ENCODE measurements around the gene ZNF121.
A peak's percentile ranks its signal among the peaks of the same experiment; 100 is the strongest.
"Not testable (repeated sequence)": the region's sequence is repeated elsewhere in the genome, so short reads cannot be mapped to it uniquely, and the experiment has no call there.

Gene ZNF121

DNA sequence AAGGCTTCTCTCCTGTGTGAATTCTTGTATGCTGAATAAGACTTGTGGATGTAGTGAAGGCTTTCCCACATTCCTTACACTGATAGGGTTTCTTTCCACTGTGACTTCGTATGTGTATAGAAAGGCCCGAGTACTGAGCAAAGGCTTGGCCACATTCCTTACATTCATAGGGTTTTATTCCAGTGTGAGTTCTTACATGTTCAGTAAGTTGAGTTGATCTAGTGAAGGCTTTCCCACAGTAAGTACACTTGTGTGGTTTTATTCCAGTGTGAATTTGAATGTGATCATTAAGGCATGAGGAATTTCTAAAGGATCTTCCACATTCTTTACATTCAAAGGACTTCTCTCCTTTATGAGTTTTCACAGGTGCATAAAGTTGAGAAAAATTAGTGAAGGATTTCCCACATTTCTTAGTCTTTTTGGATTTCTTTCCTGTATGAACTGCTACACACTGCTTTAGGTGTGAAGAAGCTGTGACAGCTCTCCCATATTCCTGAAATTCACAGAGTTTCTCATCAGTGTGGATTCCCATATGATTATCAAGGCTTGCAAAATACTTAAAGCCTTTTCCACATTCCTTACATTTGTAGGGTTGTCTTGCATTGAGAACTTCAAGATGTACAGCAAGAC, 26.3 kb upstream of the ZNF121 start:
- TF ChIP-seq, protein P1, sequence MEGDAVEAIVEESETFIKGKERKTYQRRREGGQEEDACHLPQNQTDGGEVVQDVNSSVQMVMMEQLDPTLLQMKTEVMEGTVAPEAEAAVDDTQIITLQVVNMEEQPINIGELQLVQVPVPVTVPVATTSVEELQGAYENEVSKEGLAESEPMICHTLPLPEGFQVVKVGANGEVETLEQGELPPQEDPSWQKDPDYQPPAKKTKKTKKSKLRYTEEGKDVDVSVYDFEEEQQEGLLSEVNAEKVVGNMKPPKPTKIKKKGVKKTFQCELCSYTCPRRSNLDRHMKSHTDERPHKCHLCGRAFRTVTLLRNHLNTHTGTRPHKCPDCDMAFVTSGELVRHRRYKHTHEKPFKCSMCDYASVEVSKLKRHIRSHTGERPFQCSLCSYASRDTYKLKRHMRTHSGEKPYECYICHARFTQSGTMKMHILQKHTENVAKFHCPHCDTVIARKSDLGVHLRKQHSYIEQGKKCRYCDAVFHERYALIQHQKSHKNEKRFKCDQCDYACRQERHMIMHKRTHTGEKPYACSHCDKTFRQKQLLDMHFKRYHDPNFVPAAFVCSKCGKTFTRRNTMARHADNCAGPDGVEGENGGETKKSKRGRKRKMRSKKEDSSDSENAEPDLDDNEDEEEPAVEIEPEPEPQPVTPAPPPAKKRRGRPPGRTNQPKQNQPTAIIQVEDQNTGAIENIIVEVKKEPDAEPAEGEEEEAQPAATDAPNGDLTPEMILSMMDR (conservative IDR thresholded peaks at IDR 0.05; ENCODE audit: low read length), result no peak
- no peak for DNase-seq (ENCODE audit: low read depth)
- H3K4me3 ChIP-seq (ENCODE audit: low read length), result no peak overlapping the region

DNA sequence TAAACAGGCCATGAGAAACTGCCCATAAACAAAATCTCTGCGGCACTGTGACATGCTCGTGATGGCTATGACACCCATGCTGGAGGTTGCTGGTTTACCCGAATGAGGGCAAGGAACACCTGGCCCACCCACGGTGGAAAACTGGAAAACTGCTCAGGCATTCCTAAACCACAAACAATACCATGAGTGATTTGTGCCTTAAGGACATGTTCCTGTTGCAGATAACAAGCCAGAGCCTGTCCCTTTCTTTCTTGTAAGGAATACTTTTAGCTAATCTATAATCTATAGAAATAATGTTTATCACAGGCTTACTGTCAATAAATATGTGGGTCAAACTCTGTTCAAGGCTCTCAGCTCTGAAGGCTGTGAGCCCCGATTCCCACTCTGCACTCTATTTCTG, 24.6 kb upstream of the ZNF121 start:
- no peak for DNase-seq (ENCODE audit: low read depth)
- no peak overlapping the region for H3K4me3 ChIP-seq (ENCODE audit: low read length)
- TF ChIP-seq, protein P1 (conservative IDR thresholded peaks at IDR 0.05; ENCODE audit: low read length), result no peak

GRCh38 chr19:9597027-9597426, 12.7 kb upstream of the ZNF121 start:
- peak; percentile 74 for DNase-seq (ENCODE audit: low read depth)
- no peak overlapping the region for H3K4me3 ChIP-seq (ENCODE audit: low read length)

DNA sequence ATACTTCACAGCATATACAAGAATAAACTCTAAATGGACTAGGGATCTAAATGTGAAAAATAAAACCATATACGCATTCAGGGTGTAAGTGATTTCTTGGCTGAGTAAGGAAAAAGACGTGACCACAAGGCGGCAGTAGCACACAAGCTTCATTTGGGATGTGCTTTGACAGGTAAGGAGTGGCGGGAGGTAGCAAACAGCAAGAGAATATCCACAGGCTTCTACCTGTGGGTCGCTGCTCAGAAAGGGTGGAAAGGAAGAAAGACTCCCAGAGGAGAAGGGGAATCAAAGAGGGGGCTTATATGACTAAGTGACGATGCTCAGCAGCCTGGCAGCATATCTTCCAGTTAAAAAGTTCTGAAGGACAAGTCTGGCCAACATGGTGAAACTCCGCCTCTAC, 2.5 kb upstream of the ZNF121 start:
- TF ChIP-seq, protein P1 (conservative IDR thresholded peaks at IDR 0.05; ENCODE audit: low read length), result peak; percentile 77
- H3K4me3 ChIP-seq (ENCODE audit: low read length), result no peak overlapping the region
- peak; percentile 51 for DNase-seq (ENCODE audit: low read depth)

More at GRCh38 chr19:9597027-9597426, 12.7 kb upstream of the ZNF121 start:
- TF ChIP-seq, protein P1 (conservative IDR thresholded peaks at IDR 0.05; ENCODE audit: low read length), result no peak

DNA sequence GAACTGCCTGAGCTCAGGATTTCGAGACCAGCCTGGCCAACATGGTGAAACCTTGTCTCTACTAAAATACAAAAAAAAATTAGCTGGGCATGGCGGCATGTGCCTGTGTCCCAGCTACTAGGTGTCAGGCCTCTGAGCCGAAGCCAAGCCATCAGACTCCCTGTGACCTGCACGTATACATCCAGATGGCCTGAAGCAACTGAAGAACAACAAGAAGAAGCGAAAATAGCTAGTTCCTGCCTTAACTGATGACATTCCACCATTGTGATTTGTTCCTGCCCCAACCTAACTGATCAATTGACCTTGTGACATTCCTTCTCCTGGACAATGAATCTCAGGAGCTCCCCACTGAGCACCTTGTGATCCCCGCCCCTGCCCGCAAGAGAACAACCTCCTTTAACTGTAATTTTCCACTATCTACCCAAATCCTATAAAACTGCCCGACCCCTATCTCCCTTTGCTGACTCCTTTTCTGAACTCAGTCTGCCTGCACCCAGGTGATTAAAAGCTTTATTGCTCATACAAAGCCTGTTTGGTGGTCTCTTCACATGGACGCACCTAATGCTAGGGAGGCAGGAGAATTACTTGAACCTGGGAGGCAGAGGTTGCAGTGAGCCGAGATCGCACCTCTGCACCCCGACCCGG, 2.1 kb downstream of the ZNF121 start:
- H3K4me3 ChIP-seq (ENCODE audit: low read length); DNase-seq (ENCODE audit: low read depth): not testable (repeated sequence)

DNA sequence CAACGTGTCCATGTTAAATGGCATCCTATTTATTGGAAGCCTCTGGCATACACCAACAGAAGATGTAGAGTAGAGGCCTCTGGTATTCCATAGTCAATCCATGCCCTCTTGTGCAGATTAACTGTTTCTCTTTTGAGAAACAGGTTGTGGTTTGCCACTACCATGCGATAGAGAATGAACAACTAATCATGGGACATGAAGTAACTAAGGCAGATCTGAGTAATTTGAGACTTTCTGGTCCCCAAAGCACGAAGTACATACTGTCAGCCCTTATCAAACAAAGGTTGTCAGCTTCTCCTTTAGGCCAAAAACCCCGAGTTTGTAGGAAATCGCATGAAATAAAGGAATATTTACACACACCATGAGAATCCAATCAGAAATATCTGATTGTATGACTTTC, 3.6 kb downstream of the ZNF121 start:
- TF ChIP-seq, protein P1 (conservative IDR thresholded peaks at IDR 0.05; ENCODE audit: low read length), result no peak
- DNase-seq (ENCODE audit: low read depth), result no peak
- H3K4me3 ChIP-seq (ENCODE audit: low read length), result no peak overlapping the region

DNA sequence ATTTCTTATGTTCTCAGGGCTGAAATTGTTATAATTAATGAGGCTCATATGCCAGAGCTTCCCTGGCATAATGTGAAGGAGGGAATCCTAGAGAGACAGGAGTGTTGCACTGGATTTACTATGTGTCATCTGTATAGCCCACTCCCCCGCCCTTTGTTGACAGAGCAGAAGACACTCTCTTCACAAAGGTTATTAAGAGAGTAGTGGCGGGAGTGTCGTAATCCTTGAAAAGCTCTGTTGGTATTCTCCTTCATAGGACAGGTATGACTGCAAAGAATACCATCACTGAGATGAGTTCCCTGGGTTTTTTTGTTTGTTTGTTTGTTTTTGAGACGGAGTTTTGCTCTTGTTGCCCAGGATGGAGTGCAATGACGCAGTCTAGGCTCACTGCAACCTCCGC, 14.0 kb downstream of the ZNF121 start:
- DNase-seq (ENCODE audit: low read depth), result no peak
- TF ChIP-seq, protein P1 (conservative IDR thresholded peaks at IDR 0.05; ENCODE audit: low read length), result no peak
- no peak overlapping the region for H3K4me3 ChIP-seq (ENCODE audit: low read length)
